Left forelimb (tissue), 1 donor: ENCODE results near the gene UBE2U.

Experiments
- DNase-seq: peaks from one replicate; pipeline ENCODE4 v3.0.0-alpha.2; 2018; ENCODE audit warnings: low spot score

UBE2U gene

DNA sequence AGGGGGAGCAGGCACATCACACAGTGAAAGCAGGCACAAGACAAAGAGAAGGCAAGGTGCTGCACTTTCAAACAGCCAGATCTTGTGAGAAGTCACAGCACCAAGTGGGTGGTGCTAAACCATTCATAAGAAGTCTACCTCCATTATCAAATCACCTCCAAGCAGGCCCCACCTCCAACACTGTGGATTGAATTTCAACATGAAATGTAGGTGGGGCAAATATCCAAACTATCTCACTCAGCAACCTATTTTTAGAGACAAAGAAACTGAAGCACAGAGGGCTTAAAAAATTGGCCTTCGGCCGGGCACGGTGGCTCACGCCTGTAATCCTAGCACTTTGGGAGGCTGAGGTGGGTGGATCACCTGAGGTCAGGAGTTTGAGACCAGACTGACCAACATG is 90.4 kb downstream of the UBE2U start:
- no peak for DNase-seq

DNA sequence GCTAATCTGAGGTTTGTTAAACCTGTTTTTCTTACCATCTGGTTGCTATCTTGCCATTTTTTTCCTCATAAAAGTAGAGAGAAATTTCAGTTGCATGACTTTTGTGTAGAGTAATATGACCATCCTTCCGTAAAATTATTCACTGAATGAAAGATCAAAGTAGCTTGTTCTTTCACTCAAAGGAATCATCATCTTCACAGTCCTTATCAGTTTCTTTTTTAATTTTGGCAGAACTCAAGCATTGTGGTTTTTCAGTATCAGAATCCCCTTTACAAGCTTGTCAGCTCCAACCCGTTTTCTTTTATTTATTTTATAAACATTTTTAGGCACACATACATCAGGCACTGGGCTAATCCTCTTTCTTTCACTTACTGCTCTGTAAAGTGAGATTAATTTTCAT is 91.7 kb downstream of the UBE2U start:
- DNase-seq = no peak

DNA sequence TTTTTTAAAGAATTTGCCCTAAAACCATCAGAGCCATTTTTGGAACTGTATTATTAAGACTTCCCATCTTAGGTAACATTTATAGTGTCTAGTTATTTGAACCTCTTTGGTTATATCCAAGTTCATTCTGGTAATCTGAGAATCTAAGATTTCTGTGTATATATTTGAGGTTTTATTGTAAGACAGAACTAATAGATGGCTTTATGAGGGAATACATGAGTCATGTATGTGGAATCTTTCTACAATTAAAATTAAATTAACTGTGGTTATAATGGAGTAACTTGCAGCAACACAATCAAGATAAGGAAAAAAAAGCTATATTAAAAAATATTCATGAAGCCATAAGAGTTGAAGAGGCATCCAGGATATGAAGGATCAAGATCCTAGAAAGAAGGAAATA is 92.1 kb downstream of the UBE2U start:
- DNase-seq = no peak

DNA sequence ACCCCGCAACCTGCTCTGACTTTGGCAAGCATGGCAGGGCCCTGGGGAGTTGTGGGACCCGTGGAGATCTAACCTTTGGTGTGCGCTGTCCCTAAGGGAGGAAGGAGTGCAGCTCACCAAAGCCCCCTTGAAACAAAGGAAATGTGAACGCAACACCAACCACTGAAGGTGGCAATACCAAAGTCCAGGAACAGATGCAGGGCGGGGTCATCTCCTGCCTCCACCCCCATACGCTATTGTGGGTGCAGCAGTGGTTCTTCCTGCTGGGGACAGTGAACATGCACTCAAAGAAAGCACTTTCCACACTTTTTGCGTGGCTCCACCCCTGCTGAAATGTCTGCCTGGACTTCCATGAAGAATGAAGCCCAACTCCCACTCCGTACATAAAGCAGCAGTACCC is 93.0 kb downstream of the UBE2U start:
- DNase-seq = no peak

DNA sequence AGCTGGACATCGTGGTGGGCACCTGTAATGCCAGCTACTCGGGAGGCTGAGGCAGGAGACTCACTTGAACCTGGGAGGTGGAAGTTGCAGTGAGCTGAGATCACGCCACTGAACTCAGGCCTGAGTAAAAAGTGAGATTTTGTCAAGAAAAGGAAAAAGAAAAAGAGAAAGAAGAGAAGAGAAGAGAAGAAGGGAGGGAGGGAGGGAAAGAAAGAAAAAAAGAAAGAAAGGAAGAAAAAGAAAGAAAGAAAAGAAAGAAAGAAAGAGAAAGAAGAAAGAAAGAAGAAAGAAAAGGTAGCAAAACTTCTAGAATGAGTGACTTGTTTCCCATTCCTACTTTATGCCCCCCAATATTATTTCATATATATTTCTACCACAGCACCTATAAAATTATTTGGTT is 98.8 kb downstream of the UBE2U start:
- no peak for DNase-seq

DNA sequence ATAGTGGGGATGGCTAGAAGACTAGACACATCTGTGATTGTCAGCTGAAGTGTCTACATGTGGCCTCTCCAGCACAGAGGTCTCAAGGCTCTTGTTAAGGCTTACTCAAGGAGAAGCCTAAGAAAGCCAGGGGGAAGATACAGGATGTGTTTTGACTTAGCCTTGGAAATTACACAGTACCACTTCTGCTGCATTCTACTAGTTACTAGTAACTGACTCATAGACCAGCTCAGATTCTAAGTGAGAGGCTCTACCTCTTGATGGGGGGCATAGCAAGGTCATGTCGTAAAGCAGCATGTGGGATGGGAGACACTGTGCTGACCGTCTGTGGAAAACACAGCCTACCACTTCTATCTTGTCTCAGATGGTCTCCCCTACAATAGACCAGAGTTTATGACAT is 99.5 kb downstream of the UBE2U start:
- DNase-seq = no peak

GRCh38 chr1:64304823-64305222 is 101.4 kb downstream of the UBE2U start:
- DNase-seq = no peak

DNA sequence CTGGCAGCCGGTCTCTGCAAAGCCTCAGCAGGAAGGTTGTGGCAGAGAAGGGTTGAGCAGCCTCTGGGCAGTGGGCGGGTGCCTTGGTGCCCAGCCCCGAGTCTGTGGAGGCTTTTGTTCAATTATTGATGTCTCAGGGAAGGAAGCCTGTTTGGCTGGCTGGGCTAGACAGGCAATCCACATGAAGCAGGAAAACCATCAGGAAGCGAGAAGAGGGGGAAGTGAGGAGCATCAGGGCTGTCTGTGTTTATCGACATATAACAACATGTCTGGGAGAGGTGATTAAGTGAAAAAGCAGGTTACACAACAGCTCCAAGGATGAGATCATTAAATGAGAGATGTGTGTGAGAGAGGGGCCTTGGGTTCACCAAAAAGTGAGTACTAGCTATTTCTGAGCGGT is 105.4 kb downstream of the UBE2U start:
- DNase-seq = no peak

DNA sequence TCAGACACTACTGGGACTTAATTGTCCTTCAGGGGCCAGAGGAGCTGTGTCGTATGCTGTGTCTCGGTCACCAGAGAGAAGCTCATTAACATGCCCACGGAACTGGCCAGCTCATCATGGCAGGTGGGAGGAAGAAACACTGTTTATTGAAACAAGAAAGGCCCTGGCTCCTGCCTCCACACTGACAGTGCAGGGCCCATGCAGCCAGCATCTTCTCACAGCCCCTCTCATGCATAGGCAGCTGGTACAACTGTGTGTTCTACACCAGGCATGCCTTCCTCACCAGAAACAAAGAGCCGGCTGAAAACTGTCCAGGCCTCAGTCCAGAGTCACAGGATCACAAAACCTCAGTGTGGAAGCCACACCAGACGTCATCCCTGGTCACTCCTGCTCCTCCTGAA is 106.0 kb downstream of the UBE2U start:
- DNase-seq = no peak

GRCh38 chr1:64310760-64311159 is 107.3 kb downstream of the UBE2U start:
- no peak for DNase-seq

DNA sequence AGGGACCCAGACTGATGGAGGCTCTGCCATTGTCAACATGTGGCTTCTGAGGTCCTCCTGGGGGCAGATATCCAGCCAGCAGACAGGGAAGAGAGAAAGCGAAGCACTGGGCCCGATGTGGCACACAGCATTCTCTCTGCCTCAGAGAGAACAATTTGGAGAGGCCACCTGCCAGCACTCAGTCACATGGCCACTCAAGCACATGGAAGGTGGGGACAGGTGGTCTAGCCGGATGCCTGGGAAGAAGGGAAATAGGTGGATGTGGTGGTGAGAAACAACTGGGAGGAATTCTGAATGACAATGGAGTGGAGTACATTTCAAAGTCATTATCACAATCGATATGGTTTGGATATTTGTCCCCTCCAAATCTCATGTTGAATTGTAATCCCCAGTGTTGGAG is 109.0 kb downstream of the UBE2U start:
- no peak for DNase-seq

- DNase-seq = no peak
These were observed 112.0 kb downstream of the UBE2U start for GRCh38 chr1:64315402-64315801.
